Activated T-cell treated with anti-CD3 and anti-CD28 coated beads, Interleukin-2, amount 50 U/mL, for 4 hours (primary cell): ENCODE measurements around the gene SPECC1. TPM values are rescaled to one million over a fixed set of nuclear protein-coding genes. Genes with fewer than 3 reads are reported as not detected.
"Not testable (repeated sequence)": the region's sequence is repeated elsewhere in the genome, so short reads cannot be mapped to it uniquely, and the experiment has no call there.

Experiments
- ATAC-seq, 2 donors: fragments of 200-7000 bp; cut with Tn5 transposase; one replicate each; pipeline ENCODE4 v1.10.0; 2021
- DNase-seq: peaks from one replicate; pipeline ENCODE4 v3.0.0-alpha.2; 2020
- H3K27me3 Mint-ChIP-seq: one replicate; pipeline ENCODE4 v1.8.0; 2021; ENCODE audit warnings: low read depth, mixed read lengths
- H3K36me3 Mint-ChIP-seq: one replicate; pipeline ENCODE4 v1.8.0; 2022; ENCODE audit warnings: mixed read lengths; ENCODE audit not compliant: insufficient read depth
- H3K4me1 Mint-ChIP-seq: one replicate; pipeline ENCODE4 v1.8.0; 2021; ENCODE audit warnings: low read depth, mixed read lengths
- H3K4me3 Mint-ChIP-seq: one replicate; pipeline ENCODE4 v1.8.0; 2021; ENCODE audit warnings: mild to moderate bottlenecking, moderate library complexity, mixed read lengths
- H3K9me3 Mint-ChIP-seq: one replicate; pipeline ENCODE4 v1.8.0; 2021; ENCODE audit warnings: mixed read lengths
- total RNA-seq, 3 donors: library from RNA; stranded (reverse); gene quantifications; one replicate each; pipeline ENCODE4 v1.2.1, GENCODE V29; 2021

Gene SPECC1
- 1 to 10 TPM; 3.8 to 7.0 (median 3.9) TPM for total RNA-seq

GRCh38 chr17:20009302-20010098 lies at the start of gene SPECC1:
Gene SPECC1, plus strand, starts transcription at chr17:20009359. Its CDS starts 87,293 bp downstream, at chr17:20096652.
- H3K9me3 Mint-ChIP-seq: no peaks in the 10 kb centered on the region
- peaks cover 9% of the 10 kb centered on the region for H3K4me1 Mint-ChIP-seq
- no peaks in the 10 kb centered on the region for H3K36me3 Mint-ChIP-seq
- H3K27me3 Mint-ChIP-seq: peaks cover 56% of the 10 kb centered on the region
- ATAC-seq (peak; percentile 99), DNase-seq (peak; percentile 86)
- peak within 1 kb of the TSS; percentile 90 for H3K4me3 Mint-ChIP-seq

DNA sequence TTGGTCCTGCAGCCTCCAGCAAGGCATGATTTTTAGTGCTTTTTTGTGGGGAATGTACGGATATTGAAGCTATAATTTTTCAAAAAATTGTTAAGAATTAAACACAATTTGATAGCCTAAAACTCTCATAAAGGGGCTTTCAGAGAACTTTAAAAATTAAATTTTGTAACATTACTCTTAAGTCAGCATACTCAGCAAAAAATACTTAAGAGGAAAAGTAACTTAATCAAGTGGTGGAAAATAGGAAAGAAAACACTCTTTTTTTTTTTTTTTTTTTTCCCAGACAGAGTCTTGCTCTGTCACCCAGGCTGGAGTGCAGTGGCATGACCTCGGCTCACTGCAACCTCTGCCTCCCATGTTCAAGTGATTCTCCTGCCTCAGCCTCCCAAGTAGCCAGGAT lies 46.2 kb upstream of the SPECC1 start:
- not testable (repeated sequence) for DNase-seq, H3K4me3 Mint-ChIP-seq, H3K9me3 Mint-ChIP-seq, ATAC-seq, H3K27me3 Mint-ChIP-seq
- Mint-ChIP-seq H3K36me3 (peaks cover 26% of the 10 kb centered on the region), H3K4me1 (peaks cover 23% of the 10 kb centered on the region)

DNA sequence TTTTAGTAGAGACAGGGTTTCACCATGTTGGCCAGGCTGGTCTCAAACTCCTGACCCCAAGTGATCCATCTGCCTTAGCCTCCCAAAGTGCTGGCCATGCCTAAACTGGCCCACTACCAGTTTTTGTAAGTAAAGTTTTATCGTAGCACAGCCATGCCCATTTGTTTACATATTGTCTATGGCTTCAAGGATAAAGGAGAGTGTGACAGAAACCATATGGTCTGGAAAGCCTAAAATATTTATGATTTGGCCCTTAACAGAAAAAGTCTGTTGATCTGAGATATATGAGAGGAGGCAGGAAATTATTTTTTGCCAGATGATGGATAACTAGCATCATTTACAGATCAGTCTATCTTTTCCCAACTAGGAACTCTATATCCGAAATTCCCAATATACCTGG lies 36.0 kb upstream of the SPECC1 start:
- H3K4me1 Mint-ChIP-seq: peaks cover 58% of the 10 kb centered on the region
- no peak overlapping the region for H3K4me3 Mint-ChIP-seq
- peaks cover 22% of the 10 kb centered on the region for H3K36me3 Mint-ChIP-seq
- H3K27me3 Mint-ChIP-seq: no peaks in the 10 kb centered on the region
- ATAC-seq: no peak
- no peaks in the 10 kb centered on the region for H3K9me3 Mint-ChIP-seq
- no peak for DNase-seq

GRCh38 chr17:19975601-19976000 lies 33.6 kb upstream of the SPECC1 start:
- H3K36me3 Mint-ChIP-seq: peaks cover 13% of the 10 kb centered on the region
- no peak for ATAC-seq
- H3K4me3 Mint-ChIP-seq: peak overlapping the region; percentile 97
- no peaks in the 10 kb centered on the region for H3K27me3 Mint-ChIP-seq
- peaks cover 55% of the 10 kb centered on the region for H3K4me1 Mint-ChIP-seq
- DNase-seq: no peak
- no peaks in the 10 kb centered on the region for H3K9me3 Mint-ChIP-seq

DNA sequence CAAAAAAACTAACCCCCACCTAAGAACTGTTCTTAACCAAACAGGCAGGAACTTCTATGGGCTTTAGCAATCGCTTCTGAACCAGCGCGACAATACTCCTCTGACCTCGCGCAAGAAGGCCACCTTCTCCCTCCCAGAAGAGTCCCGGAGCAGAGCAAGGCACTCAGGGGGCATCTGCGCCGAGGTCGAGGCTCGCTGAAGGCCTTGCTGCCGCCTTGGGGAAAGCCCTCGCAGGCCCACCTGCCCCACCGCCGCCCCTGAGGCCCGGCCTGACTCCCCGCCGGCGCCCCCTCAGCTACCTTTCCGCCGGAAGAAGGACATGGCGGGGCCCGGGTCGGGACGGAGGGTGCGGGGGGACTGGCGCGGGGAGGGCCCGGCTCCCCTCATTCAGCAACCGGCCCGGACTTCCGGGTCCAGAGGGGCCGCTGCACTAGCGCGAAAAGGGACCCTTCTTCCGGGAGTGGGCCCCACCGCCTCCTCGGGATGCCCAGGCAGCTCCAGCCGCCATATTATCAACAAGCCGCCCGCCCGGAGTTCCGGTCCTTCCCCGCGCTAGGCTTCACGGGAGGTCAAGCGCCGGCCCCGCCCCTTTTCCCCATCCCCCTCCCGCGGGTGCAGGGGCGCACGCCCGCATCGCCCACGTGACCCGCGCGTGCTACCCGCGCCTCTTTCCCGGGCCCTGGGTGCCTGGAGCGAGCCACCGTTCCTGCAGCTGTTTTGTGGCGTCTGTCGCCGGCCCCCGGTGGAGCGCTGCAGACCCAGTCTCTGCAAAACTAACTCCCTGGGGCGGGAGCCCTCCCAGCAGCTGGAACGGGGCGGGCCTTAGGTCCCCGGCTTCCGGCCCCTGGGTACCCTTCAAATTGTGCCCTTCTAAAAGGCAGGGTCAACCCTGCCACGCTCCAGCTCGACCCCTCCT lies 31.6 kb upstream of the SPECC1 start, which contains the start of gene AKAP10:
Gene AKAP10 (minus strand): TSS at position 536 of the 916 bp plus-strand sequence. CDS start 149 bp downstream, at position 387.
- peak; percentile 92 for DNase-seq
- ATAC-seq: peak; percentile 88
- H3K4me1 Mint-ChIP-seq: peaks cover 50% of the 10 kb centered on the region
- peaks cover 8% of the 10 kb centered on the region for H3K36me3 Mint-ChIP-seq
- no peaks in the 10 kb centered on the region for H3K9me3 Mint-ChIP-seq
- peak within 1 kb of the TSS; percentile 97 for H3K4me3 Mint-ChIP-seq
- H3K27me3 Mint-ChIP-seq: no peaks in the 10 kb centered on the region

GRCh38 chr17:19978209-19978802 lies 30.9 kb upstream of the SPECC1 start:
- peak in 1 of 2 donors; percentile 16 for ATAC-seq
- Mint-ChIP-seq H3K4me3 (peak overlapping the region; percentile 97), H3K9me3 (no peaks in the 10 kb centered on the region), H3K27me3 (no peaks in the 10 kb centered on the region), H3K36me3 (peaks cover 8% of the 10 kb centered on the region), H3K4me1 (peaks cover 43% of the 10 kb centered on the region)
- DNase-seq: peak; percentile 7

GRCh38 chr17:19978805-19979211 lies 30.4 kb upstream of the SPECC1 start:
- no peak for DNase-seq
- Mint-ChIP-seq H3K36me3 (peaks cover 5% of the 10 kb centered on the region), H3K4me3 (peak overlapping the region; percentile 97), H3K4me1 (peaks cover 38% of the 10 kb centered on the region), H3K27me3 (no peaks in the 10 kb centered on the region), H3K9me3 (no peaks in the 10 kb centered on the region)
- no peak for ATAC-seq

DNA sequence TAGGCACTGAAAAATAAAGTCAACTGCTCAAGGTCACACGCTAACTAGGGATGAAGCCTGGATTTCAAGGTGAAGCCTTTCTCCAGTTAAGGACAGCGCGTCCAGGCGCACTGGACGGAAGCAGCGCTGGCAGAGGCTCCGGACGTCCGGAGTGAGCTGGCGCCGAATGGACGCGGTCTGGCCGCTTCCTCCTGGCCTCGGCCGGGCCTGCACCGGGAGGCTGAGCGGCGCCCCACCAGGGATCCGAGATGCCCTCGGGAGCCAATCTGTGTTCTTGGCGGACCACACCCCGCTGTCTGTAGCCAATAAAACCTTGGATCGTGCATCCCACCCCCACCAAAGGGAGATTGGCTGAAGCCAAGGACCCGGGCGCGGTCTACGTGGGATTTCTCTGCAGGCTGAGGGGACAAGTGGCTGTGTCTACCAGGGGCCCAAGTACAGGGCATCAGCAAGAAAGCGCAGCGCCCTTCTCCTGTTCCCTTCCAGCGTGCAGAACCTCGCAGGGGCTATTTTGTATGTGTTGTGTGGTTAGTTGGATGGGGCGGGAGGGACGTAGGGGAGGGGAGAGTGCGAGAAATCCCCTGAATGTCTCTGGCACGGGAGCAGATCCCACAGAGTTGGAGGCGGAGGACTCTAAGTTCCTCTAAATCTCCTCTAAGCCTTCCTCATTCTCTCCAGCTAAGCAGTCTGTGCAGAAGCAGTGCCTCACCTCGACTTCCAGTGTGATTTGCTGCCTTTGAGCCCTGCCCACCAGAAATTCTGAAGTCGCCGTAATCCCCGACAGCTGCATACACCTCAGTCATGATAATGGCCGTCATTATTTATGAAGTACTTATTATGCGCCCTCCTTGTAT lies 29.0 kb upstream of the SPECC1 start:
- Mint-ChIP-seq H3K27me3 (no peaks in the 10 kb centered on the region), H3K36me3 (peaks cover 5% of the 10 kb centered on the region), H3K4me3 (no peak overlapping the region), H3K4me1 (peaks cover 28% of the 10 kb centered on the region), H3K9me3 (no peaks in the 10 kb centered on the region)
- no peak for ATAC-seq
- DNase-seq: no peak

- Mint-ChIP-seq H3K36me3 (no peaks in the 10 kb centered on the region), H3K4me1 (no peaks in the 10 kb centered on the region), H3K27me3 (peaks cover 2% of the 10 kb centered on the region), H3K4me3 (no peak overlapping the region), H3K9me3 (no peaks in the 10 kb centered on the region)
- no peak for ATAC-seq
- DNase-seq: no peak
These were observed 22.0 kb upstream of the SPECC1 start for GRCh38 chr17:19986941-19987861.

DNA sequence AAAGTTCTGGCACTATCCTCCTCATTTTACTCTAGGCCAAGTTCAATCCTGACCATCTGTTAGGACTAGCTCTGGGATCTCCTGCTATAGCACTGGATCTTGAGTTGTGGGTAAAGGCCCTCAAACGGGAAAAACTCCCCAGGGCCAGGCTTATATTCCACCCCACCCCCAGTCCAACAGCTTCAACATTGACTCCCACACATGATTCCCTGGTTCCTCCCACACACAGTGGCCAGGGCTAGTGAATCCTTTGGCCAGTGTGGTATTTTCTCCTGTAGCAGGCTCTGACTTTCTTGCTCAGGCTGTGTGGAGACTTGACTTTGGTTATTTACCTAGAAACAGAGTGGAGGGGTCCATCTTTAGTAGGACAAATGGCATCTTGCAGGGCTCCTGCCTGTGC lies 21.3 kb upstream of the SPECC1 start:
- Mint-ChIP-seq H3K27me3 (peaks cover 2% of the 10 kb centered on the region), H3K36me3 (no peaks in the 10 kb centered on the region), H3K4me3 (no peak overlapping the region), H3K9me3 (no peaks in the 10 kb centered on the region), H3K4me1 (no peaks in the 10 kb centered on the region)
- ATAC-seq (no peak), DNase-seq (no peak)

DNA sequence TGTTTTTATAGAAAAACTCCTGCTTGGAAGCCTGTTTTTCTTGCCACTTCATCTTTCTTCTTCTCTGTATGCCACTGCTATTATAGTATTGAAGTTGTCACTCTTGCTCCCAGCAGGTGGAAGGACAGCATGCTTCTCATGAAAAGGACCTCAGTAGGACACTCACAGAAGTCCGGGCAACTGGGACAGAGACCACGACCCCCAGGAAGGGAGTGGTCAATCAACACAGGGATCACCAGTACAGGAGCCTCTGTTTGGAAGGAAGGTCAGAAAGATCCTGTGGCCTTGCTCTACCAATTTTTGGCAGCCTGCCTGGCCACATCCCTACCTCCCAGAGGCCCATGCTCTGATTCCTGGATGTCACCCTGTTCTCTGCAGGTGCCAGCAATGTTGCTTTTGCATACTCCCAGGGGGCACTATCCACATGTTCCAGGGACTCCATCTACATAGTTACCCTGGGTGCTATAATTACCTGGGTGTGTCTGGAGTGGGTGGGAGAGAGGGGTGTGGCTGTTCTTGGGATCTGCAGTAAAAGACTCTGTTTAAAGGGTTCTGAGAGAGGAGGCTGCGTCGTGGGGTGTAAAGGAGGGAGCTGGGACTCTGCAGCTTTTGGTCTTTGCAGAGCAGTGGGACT lies 17.8 kb upstream of the SPECC1 start:
- H3K4me3 Mint-ChIP-seq: no peak overlapping the region
- H3K9me3 Mint-ChIP-seq: no peaks in the 10 kb centered on the region
- H3K4me1 Mint-ChIP-seq: no peaks in the 10 kb centered on the region
- H3K27me3 Mint-ChIP-seq: peaks cover 2% of the 10 kb centered on the region
- no peaks in the 10 kb centered on the region for H3K36me3 Mint-ChIP-seq
- DNase-seq (no peak), ATAC-seq (no peak)
